Measurements from ENCODE around the gene EXOC6.

Gene EXOC6, protein sequence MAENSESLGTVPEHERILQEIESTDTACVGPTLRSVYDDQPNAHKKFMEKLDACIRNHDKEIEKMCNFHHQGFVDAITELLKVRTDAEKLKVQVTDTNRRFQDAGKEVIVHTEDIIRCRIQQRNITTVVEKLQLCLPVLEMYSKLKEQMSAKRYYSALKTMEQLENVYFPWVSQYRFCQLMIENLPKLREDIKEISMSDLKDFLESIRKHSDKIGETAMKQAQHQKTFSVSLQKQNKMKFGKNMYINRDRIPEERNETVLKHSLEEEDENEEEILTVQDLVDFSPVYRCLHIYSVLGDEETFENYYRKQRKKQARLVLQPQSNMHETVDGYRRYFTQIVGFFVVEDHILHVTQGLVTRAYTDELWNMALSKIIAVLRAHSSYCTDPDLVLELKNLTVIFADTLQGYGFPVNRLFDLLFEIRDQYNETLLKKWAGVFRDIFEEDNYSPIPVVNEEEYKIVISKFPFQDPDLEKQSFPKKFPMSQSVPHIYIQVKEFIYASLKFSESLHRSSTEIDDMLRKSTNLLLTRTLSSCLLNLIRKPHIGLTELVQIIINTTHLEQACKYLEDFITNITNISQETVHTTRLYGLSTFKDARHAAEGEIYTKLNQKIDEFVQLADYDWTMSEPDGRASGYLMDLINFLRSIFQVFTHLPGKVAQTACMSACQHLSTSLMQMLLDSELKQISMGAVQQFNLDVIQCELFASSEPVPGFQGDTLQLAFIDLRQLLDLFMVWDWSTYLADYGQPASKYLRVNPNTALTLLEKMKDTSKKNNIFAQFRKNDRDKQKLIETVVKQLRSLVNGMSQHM

DNA sequence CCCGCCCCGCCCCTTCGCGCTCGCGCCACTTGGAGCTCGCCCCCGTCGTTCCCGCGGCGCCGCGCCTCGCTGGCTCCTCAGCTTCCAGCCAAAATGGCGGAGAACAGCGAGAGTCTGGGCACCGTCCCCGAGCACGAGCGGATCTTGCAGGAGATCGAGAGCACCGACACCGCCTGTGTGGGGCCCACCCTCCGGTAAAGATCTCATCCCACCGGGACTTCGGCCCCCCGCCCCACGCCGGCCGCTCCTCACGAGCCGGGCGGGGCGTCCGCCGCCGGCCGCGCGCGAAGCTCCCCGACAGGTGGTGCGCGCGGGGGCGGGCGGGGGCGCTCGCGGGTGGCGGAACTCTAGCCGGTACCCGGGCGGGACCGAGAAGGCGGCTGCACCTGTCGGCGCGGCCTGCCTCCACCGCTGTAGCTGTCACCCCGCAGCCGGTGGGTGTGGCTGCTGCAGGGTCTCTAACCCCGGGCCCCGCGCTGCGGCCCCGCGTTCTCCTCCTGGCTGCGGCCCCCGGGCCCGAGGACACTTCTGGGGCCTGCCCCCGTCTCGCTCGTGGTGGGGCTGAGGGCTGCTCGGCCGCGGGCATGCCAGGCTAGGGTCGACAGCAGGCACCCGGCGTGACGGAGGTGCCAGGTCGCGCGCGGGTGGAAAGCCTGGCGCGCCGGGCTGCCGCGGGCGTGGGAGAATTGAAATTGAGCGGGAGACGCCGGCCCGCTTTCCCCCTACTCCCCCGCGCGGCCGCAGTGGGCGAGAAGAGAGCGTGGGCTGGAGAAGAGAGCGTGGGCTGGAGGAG, at the start of gene EXOC6:
EXOC6 (plus strand) TSS at position 80 of the 793 bp plus-strand sequence; CDS start at position 94, 14 bp downstream.
- peak; percentile 85 for DNase-seq

DNA sequence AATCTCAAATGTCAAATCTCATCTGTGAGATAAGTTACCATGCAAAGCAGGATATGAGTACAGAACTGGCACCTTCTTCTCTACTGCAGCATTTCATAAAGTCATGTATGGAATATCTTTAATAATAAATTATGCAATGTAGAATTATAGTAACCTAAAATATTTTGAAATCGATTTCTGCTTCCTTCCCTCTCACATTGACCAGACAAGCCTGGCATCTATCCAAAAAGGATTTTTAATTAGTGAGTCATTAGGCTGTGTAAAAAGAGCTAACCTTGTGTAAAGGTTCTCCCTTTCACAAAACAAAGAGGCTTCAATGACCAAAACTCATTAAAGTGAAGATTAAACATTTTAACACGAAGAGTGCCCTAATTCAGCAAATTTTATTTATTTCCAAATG, 48.8 kb upstream of the EXOC6 start:
- DNase-seq = no peak

DNA sequence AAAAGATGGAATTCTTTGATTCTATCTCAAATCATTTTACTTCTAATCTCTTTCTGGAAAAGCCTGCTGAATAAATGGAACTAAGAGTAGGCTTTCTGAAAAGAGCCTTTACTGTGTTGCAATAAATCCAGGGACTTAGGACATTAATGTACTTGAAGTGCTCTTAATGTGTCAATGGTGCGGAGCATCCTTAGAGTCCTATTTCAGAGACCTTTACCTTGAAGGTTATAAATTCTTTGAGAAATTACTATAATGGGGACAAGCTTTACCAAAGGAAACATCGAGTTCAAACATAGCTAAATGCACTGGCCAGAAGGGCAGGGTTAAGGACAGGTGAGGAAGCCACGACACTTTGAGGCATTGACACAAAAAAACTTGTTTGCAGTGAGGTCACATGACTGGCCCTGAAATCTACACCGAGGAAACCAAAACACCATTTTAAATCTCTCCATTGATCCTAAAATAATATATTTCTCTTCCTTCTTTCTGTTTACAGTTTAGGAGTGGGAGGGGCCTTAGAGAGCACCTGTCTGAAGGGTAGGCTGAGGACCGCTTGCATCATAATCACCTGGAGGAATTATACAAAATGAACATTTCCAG, 48.1 kb upstream of the EXOC6 start:
- DNase-seq = no peak

DNA sequence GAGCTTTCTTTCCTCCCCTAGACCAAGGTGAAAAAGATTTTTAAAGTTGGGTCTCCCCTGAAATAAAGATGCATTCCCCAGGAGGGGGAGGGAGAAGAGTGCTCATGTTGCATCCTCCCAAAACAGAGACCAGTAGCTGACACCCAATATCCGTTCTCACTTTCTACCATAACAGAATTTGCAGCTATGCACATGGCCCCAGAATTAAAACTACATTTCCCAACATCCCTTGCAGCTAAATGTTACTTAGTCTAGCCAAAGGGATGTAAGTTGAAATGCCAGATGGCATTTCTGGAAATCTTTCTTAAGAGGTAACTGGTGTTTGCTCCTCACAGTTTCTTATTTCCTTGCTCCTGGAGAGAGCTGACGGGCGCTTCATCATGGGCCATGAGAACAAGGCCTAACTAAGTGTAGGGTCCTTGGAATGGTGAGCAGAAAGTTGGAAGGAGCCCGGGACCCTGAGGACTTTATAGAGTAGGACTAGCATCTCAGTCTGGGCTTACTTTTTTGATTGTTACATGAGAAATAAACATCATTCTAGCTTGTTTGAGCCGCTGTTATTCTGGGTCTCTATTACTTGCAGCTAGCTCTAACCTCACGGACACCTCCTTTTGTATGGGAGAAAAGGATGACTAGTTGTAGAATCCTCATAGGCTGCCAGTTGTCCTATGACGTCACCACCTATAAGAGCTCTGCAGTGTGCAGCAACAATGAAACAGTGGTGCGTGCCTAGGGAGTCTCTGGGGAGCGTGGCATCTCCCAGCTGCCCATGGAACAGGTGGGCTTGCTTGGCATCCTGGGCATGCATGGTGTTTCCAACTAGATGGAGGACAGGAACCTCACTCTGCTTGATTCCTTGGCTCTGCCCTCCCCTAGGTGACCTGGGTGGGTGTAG, 46.1 kb upstream of the EXOC6 start:
- no peak for DNase-seq

DNA sequence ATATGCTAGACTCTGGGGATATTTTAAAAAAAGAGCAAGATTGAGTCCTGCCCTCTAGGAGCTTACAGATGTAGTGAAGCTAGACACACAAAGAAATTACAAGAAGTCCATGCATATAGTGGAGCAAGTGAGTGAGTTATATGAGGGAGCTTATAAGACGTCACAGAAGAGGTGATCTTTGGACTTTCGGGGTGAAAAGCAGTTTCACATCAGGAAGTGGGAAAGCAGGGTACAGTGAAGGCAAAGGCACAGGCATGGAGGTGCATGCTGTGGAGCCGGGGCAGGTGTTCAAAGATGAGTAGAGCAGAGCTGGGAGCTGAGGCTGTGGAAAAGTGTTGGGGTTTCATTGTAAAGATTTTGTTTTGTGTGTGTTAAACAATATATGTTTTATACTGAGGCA, 38.5 kb upstream of the EXOC6 start:
- DNase-seq = no peak

DNA sequence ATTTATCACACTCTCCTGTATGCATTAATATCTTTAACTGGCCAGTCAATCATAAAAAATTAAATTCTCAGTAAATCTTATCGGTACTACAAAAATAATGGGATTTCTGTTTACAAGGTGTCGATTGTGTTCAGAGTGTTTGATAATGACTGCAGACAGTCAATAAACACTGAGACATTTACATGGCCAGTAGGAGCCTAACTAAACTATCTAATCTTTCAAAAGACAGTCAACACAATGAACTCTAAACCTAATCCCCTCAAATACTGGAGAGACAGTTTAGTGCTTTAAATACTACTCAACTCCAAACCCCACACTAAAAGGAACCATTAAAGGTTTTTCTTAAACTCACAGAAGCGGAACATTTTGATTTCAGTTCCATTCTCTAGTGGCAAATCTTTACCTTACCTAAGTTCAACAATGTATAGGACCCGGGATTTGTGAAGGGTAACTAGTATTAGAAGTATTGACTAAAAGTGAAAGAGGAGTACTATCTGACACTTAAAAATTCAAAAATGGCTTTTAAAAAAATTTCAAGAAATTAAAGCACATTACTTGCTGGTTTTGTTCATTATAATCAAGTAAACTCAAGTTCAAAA, 37.3 kb upstream of the EXOC6 start:
- DNase-seq = no peak

DNA sequence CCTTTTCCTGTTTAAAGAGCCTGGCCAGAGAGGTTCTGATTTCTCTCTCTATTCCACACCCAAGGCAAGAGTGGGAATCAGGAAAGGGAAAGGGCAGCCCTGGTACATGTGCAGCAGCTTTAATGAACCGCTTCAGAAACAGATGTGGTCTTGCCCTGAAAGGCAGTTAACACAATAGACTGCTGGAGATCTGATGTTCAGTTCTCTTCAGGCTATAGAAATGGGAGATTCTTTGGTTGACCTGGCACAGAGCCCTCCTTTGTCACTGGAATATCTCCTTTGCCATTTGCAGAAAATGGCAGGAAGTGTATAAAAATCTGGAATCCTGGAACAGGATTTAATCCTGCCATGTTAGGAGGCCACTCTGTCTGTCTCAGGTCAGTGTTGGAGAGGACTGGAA, 36.3 kb upstream of the EXOC6 start:
- DNase-seq = no peak

DNA sequence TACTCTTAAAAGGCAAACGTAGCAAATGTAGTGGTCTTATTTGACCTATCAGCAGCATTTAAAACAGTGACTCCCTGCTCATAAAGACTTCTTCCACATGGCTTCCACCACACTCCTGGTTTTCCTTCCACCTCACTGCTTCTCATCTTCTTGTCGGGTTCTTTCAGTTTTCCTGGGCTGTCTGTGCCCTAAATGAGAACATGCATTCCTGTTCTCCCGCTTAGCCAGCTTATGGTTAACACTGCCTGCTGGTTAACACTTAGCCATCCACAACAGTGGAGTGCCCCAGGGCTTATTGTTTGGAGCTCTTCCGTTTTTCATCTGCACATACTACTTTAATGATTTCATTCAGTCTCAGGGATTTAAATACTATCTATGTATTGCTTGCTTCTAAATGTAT, 34.3 kb upstream of the EXOC6 start:
- DNase-seq = no peak

DNA sequence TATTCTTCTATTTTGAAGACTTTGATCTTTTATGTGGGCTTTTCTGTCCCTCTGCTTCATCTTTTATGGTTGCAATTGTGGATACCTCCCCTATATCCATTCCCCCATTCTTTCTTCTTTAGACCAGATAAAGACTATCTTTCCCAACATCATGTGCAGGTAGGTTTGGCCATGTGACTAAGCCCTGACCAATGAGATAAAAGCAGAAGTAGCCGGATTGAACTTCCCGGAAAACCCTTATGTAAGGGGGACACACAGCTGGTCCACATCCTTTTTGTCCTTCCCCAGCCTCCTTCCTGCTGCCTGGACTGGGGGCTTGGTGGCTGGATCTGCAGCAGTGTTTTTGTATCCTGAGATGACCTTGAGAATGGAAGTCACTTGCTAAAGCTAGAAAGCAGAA, 33.5 kb upstream of the EXOC6 start:
- DNase-seq = no peak

DNA sequence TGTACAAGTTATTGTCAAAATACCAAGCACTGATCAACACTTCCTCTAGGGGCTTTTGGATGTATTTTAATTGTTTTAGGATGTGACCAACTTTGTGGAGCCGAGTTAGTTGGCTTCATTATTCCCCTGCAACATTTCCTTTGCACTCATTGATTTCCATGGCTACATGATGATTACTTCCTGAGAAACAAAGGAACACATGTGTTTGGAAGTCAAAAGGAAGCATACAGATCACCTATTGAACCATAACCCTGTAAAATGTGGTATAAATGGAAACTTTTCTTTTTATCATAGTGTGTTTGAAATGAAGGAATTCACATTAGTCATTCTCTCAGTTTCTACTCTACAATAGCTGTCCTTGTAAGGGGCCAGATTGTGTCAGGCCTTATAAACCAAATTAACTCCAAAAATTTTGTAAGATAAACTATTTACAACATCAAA, 32.2 kb upstream of the EXOC6 start:
- DNase-seq = no peak

DNA sequence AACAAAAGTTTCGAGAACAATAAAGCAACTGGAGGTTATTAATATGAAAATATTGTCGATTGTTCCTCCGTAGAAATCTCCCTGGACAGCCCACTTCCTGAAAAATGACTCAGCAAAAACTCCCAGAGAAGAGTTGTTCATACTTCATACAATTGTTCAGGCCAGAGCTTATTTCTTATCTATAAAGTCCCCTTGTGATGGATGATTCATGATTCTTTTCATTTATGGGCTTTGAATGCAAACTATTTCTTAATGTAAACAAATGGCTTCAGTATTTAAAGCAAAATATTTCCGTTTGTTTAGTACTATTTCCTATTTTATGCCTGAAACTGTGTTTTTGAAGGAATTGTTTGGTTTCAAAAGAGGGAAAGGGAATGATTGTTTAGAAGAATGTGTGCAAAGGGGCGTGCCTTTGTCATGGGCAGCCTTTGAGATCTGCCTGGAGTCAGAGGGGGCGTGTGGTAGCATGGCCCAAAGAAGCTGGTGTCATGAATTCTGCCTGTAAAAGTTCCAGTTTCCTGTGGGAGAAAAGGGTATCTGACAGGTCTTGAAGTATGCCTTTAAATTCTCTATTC, 26.2 kb upstream of the EXOC6 start:
- no peak for DNase-seq

DNA sequence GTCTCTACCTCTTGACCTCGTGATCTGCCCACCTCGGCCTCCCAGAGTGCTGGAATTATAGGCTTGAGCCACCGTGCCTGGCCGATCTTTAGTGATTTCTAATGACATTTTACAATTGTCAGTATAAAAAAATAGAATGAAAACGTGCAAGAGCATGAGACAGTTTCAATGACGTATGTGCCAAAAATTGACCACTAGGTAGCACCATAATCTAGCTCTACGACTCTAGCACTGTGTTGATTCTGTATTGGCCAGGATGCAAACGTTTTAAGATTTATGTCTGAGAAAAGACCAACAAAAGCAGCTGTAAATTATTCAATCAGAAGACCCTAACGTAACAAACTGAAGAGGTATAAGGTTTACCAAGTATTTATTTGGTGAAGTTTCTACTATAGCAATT, 25.4 kb upstream of the EXOC6 start:
- DNase-seq = no peak

DNA sequence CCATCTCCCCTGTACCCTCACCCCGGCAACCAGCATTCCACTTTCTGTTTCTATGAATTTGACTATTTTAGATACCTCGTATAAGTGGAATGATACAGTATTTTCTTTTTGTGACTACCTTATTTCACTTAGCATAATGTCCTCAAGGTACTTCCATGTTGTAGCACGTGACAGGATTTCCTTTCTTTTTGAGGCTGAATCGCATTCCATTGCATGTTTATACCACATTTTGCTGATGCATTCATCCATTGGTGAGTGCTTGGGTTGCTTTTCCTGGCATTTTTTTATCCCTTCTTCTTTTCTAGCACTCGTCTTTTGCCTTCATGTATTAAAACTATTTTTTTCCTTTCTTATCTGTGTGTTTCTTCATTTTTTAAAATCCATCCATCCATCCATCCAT, 22.3 kb upstream of the EXOC6 start:
- no peak for DNase-seq

DNA sequence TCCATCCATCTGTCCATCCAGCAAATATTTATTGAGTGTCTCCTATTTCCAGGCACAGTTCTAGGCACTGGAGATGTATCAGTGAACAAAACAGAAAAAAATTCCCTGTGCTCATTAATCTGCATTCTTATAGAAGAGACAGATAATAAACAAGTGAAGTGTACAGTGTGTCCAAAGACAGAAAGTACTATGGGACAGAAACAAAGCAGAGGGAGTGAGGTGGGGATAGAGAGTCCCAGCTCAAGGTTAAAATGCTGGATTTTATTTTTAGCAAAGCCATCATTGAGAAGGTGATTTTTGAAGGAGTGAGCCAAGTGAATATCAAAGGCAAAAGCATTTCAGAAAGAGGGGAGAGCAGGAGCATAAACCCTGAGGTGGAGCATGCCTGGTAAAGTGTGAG, 21.8 kb upstream of the EXOC6 start:
- no peak for DNase-seq

DNA sequence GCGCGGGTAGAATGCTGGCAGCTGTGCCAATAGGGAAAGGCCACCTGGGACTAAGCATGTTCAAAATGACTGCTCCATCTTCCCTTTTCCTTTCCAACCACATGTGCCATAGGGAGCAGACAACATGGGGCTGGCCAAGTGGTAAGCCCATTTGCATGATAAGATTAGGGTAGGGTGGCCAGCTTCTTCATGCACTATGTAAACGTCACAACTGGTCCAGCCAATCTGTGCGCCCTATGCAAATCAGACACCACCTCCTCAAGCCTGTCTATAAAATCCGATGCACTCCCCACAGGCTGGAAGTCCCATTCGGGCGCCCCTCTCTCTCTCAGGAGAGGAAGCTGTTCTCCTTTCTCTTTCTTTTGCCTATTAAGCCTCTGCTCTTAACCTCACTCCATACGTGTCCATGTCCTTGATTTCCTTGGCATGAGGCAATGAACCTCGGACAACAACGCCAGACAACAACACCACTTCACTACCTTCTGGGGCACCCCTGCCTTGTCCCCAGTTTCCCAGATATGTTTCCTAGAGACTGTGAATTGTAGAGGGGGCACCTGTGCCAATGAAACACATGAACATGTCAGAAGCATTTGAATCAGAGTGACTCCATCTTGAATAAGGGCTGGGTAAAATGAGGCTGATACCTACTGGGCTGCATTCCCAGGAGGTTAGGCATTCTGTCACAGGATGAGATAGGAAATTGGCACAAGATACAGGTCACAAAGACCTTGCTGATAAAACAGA, 19.1 kb upstream of the EXOC6 start:
- DNase-seq = no peak

DNA sequence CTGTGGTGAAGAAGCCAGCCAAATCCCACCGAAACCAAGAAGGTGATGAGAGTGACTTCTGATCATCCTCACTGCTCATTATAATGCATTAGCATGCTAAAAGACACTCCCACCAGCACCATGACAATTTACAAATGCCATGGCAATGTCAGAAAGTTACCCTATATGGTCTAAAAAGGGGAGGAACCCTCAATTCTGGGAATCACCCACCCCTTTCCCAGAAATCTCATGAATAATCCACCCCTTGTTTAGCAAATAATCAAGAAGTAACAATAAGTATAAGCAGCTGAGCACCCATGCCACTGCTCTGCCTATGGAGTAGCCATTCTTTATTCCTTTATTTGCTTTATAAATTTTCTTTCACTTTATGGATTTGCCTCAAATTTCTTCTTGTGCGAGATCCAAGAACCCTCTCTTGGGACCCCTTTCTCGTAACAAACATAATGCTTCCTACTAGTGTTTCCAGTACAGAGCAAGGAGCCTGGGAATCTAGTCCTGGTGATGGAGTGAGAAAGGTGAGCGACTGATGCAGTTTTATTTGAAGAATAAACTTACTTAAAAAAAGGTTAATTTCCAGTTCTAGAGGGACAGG, 18.4 kb upstream of the EXOC6 start:
- no peak for DNase-seq

DNA sequence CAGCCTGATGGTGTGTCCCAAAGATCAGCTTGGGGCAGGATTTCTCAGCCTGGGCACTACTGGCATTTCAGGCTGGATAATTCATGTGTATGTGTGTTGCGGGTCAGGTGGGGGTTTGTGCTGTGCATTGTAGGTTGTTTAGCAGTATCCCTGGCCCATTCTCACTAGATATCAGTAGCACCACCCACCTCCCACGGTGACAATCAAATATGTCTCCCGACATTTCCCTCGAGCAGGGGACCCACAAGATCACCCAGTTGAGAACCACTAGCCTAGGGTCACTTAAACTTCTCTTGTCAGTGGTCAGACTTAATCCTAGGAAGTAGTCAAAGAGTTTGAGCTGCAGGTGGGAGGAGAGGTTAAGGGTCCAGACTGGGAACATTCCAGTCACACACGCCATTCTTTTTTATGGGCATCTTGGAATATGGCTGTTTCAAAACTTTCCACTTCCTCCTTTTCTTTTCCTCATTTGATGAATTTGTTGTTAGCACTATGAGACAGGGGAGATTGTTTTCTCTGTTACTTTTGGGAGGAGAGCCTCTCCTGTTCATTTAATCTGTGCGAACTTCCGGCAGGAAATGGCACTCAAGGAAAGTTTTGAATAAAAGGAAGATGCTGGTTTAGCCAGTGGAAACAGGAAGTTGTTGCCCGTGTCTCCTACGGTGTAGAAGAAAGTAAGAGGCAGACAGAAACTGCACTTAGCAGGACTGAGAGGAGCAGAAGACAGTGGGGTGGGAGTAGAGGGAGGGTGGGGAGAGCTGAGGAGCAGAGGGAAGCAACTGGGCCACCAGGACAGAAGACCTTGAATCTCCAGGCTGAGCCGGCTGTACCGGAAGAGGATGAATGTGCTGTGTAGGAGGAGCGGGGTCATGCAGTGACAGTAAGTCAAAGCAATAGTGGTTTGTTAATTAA, 17.6 kb upstream of the EXOC6 start:
- DNase-seq = no peak

DNA sequence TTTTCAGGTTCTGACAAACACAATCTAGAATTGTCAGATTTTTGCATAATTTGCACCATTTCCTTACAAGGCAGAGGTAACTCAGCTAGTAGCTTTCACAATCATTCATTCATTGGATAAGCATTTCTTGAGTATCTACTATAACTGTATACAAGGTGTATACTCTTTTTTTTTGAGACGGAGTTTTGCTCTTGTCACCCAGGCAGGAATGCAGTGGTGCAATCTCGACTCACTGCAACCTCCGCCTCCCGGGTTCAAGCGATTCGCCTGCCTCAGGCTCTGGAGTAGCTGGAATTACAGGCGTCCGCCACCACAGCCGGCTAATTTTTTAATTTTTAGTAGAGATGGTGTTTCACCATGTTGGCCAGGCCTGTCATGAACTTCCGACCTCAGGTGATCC, 16.2 kb upstream of the EXOC6 start:
- DNase-seq = no peak
